GM23338 (cell line): ENCODE measurements around the gene PARP11. TPM values are rescaled to one million over a fixed set of nuclear protein-coding genes. Genes with fewer than 3 reads are reported as not detected.

ENCODE experiments used
- ATAC-seq: fragments of 200-7000 bp; cut with Tn5 transposase; 3 replicates; pipeline ENCODE4 v1.9.1; 2020
- DNase-seq: peaks from one replicate; pipeline ENCODE4 v3.0.0-alpha.2; 2015; ENCODE audit warnings: low spot score
- H2AFZ ChIP-seq: fragments of 200-600 bp; sonication (generic); 2 replicates; pipeline ENCODE4 v1.8.0; 2016; ENCODE audit warnings: antibody characterized with exemption, mild to moderate bottlenecking, moderate library complexity
- H3F3A ChIP-seq: fragments of 200-600 bp; sonication (generic); replicated peaks from 2 replicates; pipeline ENCODE4 v1.8.0; 2017; ENCODE audit warnings: antibody characterized with exemption, mixed run types, low read depth
- H3K27ac ChIP-seq: fragments of 200-600 bp; sonication (generic); 2 replicates; pipeline ENCODE4 v1.6.1; 2016; ENCODE audit warnings: low read depth
- H3K27me3 ChIP-seq: fragments of 200-600 bp; sonication (generic); 2 replicates; pipeline ENCODE4 v1.8.0; 2016; ENCODE audit warnings: mild to moderate bottlenecking, mixed run types, moderate library complexity; ENCODE audit not compliant: insufficient read depth
- H3K36me3 ChIP-seq: fragments of 200-600 bp; sonication (generic); 2 replicates; pipeline ENCODE4 v1.8.0; 2016; ENCODE audit warnings: mild to moderate bottlenecking; ENCODE audit not compliant: insufficient read depth
- H3K4me1 ChIP-seq: fragments of 200-600 bp; sonication (generic); 2 replicates; pipeline ENCODE4 v1.8.0; 2016; ENCODE audit warnings: mild to moderate bottlenecking, moderate library complexity; ENCODE audit not compliant: insufficient read depth
- H3K4me2 ChIP-seq: fragments of 200-600 bp; sonication (generic); 2 replicates; pipeline ENCODE4 v1.7.1; 2017; ENCODE audit warnings: mixed run types
- H3K4me3 ChIP-seq: fragments of 200-600 bp; sonication (generic); 2 replicates; pipeline ENCODE4 v1.6.1; 2016; ENCODE audit warnings: mixed run types
- H3K79me2 ChIP-seq: fragments of 200-600 bp; sonication (generic); replicated peaks from 2 replicates; pipeline ENCODE4 v1.8.0; 2017; ENCODE audit warnings: mild to moderate bottlenecking; ENCODE audit not compliant: insufficient read depth
- H3K9me2 ChIP-seq: fragments of 200-600 bp; sonication (generic); 2 replicates; pipeline ENCODE4 v1.8.0; 2017; ENCODE audit not compliant: insufficient read depth
- H4K20me1 ChIP-seq: fragments of 200-600 bp; sonication (generic); replicated peaks from 2 replicates; pipeline ENCODE4 v1.8.0; 2017; ENCODE audit warnings: mild to moderate bottlenecking; ENCODE audit not compliant: insufficient read depth
- H3K27ac Mint-ChIP-seq: 2 replicates; pipeline ENCODE4 v1.8.0; 2020; ENCODE audit warnings: inconsistent platforms, mild to moderate bottlenecking, moderate library complexity, mixed read lengths
- H3K27me3 Mint-ChIP-seq: 3 replicates; pipeline ENCODE4 v1.8.0; 2022; ENCODE audit warnings: low read depth, mild to moderate bottlenecking, moderate library complexity, mixed read lengths, inconsistent platforms; ENCODE audit not compliant: insufficient read depth, poor library complexity
- H3K36me3 Mint-ChIP-seq: 3 replicates; pipeline ENCODE4 v1.8.0; 2021; ENCODE audit warnings: low read depth, mild to moderate bottlenecking, inconsistent platforms, moderate library complexity, mixed read lengths
- H3K4me1 Mint-ChIP-seq: 3 replicates; pipeline ENCODE4 v1.8.0; 2020; ENCODE audit warnings: mild to moderate bottlenecking, inconsistent platforms, mixed read lengths
- H3K4me3 Mint-ChIP-seq: 3 replicates; pipeline ENCODE4 v1.8.0; 2021; ENCODE audit warnings: moderate library complexity, mild to moderate bottlenecking, inconsistent platforms, mixed read lengths
- H3K9me3 Mint-ChIP-seq: 3 replicates; pipeline ENCODE4 v1.8.0; 2020; ENCODE audit warnings: moderate library complexity, mild to moderate bottlenecking, inconsistent platforms, mixed read lengths
- CREB1 ChIP-seq: fragments of 250-450 bp; sonication (Bioruptor Pico); IDR thresholded peaks from 2 replicates; pipeline ENCODE4 v1.5.0; 2020; ENCODE audit warnings: low read depth, mild to moderate bottlenecking, moderate library complexity
- EZH2 ChIP-seq: fragments of 200-600 bp; sonication (generic); IDR thresholded peaks from one replicate; pipeline ENCODE4 v1.8.0; 2017; ENCODE audit warnings: antibody characterized with exemption, mild to moderate bottlenecking, low read depth; ENCODE audit not compliant: unreplicated experiment
- JUNB ChIP-seq: IDR thresholded peaks from one replicate; pipeline ENCODE4 v1.6.1; 2016; ENCODE audit warnings: antibody characterized with exemption; ENCODE audit not compliant: unreplicated experiment
- NANOG ChIP-seq: IDR thresholded peaks from 2 replicates; pipeline ENCODE4 v1.6.1; 2016; ENCODE audit warnings: antibody characterized with exemption, borderline replicate concordance
- STAT1 ChIP-seq: IDR thresholded peaks from one replicate; pipeline ENCODE4 v1.6.1; 2016; ENCODE audit warnings: antibody characterized with exemption; ENCODE audit not compliant: unreplicated experiment
- polyA plus RNA-seq: library from polyadenylated mRNA; unstranded; fragments of >200 nt; fragmentation: Nextera tagmentation; extraction: Ambion mirVana; gene quantifications from 2 replicates; pipeline ENCODE4 v1.2.1, GENCODE V29; 2016
- total RNA-seq: library from RNA; depleted of rRNA; stranded (reverse); fragments of >200 nt; shearing (Covaris generic); gene quantifications from 2 replicates; pipeline ENCODE4 v1.2.3, GENCODE V29; 2014
- TF ChIP-seq, protein P1 (sequence below): fragments of 250-450 bp; sonication (Bioruptor Pico); IDR thresholded peaks from 2 replicates; pipeline ENCODE4 v1.5.0; 2020; ENCODE audit warnings: mild to moderate bottlenecking, moderate library complexity
- TF ChIP-seq, protein P2 (sequence below): IDR thresholded peaks from one replicate; pipeline ENCODE4 v1.6.1; 2018; ENCODE audit warnings: antibody characterized with exemption; ENCODE audit not compliant: unreplicated experiment
- TF ChIP-seq, protein P3 (sequence below), 2 experiments: fragments of 200-600 bp in 1 of 2; sonication (generic) in 1 of 2; conservative IDR thresholded peaks; 2 replicates each; pipeline versions ENCODE4 v1.5.1 to v1.6.1; 2016 to 2017; ENCODE audit warnings: antibody characterized with exemption in 2 of 2, low read depth in 2 of 2, mild to moderate bottlenecking in 2 of 2, moderate library complexity in 1 of 2

Gene PARP11
- total and polyA plus RNA-seq, 2 experiments from 2014 or later = 4.8 to 11.5 TPM

DNA sequence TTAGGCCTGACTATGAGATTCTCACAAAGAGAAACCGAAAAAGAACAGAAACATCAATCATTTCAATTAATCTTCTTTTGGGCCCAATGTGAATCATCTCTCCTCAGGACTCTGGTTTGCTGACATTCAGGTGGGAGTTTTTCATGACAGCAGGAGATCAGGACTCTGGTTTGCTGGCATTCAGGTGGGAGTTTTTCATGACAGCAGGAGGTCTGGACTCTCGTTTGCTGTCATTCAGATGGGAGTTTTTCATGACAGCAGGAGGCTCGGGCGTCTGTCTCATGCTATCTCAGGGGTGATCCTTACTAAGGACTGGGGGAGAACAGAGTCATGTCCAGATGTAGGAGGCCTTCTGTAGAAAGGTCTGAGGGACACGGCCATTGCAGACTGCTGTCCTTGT lies 40.1 kb upstream of the PARP11 start (continued):
- TF ChIP-seq, protein P1, sequence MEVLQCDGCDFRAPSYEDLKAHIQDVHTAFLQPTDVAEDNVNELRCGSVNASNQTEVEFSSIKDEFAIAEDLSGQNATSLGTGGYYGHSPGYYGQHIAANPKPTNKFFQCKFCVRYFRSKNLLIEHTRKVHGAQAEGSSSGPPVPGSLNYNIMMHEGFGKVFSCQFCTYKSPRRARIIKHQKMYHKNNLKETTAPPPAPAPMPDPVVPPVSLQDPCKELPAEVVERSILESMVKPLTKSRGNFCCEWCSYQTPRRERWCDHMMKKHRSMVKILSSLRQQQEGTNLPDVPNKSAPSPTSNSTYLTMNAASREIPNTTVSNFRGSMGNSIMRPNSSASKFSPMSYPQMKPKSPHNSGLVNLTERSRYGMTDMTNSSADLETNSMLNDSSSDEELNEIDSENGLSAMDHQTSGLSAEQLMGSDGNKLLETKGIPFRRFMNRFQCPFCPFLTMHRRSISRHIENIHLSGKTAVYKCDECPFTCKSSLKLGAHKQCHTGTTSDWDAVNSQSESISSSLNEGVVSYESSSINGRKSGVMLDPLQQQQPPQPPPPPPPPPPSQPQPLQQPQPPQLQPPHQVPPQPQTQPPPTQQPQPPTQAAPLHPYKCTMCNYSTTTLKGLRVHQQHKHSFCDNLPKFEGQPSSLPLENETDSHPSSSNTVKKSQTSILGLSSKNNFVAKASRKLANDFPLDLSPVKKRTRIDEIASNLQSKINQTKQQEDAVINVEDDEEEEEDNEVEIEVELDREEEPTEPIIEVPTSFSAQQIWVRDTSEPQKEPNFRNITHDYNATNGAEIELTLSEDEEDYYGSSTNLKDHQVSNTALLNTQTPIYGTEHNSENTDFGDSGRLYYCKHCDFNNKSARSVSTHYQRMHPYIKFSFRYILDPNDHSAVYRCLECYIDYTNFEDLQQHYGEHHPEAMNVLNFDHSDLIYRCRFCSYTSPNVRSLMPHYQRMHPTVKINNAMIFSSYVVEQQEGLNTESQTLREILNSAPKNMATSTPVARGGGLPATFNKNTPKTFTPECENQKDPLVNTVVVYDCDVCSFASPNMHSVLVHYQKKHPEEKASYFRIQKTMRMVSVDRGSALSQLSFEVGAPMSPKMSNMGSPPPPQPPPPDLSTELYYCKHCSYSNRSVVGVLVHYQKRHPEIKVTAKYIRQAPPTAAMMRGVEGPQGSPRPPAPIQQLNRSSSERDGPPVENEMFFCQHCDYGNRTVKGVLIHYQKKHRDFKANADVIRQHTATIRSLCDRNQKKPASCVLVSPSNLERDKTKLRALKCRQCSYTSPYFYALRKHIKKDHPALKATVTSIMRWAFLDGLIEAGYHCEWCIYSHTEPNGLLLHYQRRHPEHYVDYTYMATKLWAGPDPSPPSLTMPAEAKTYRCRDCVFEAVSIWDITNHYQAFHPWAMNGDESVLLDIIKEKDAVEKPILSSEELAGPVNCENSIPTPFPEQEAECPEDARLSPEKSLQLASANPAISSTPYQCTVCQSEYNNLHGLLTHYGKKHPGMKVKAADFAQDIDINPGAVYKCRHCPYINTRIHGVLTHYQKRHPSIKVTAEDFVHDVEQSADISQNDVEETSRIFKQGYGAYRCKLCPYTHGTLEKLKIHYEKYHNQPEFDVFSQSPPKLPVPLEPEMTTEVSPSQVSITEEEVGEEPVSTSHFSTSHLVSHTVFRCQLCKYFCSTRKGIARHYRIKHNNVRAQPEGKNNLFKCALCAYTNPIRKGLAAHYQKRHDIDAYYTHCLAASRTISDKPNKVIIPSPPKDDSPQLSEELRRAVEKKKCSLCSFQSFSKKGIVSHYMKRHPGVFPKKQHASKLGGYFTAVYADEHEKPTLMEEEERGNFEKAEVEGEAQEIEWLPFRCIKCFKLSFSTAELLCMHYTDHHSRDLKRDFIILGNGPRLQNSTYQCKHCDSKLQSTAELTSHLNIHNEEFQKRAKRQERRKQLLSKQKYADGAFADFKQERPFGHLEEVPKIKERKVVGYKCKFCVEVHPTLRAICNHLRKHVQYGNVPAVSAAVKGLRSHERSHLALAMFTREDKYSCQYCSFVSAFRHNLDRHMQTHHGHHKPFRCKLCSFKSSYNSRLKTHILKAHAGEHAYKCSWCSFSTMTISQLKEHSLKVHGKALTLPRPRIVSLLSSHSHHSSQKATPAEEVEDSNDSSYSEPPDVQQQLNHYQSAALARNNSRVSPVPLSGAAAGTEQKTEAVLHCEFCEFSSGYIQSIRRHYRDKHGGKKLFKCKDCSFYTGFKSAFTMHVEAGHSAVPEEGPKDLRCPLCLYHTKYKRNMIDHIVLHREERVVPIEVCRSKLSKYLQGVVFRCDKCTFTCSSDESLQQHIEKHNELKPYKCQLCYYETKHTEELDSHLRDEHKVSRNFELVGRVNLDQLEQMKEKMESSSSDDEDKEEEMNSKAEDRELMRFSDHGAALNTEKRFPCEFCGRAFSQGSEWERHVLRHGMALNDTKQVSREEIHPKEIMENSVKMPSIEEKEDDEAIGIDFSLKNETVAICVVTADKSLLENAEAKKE (CRISPR knock-in tag) = no peak
- no peak for TF ChIP-seq EZH2
- no peak for TF ChIP-seq JUNB

DNA sequence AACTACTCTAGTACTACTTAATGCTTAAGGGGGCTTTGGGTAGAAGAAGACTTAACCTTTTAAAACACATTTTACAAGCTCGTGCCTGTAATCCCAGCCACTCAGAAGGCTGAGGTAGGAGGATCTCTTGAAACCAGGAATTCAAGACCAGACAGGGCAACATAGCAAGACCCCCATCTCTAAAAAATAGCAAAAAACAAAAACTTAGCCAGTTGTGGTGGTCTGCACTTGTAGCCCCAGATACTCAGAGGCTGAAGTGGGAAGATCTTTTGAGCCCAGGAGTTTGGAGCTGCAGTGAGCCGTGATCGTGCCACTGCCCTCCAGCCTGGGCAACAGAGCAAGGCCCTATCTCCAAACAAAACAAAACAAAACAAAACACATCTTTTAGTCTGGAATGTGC lies 39.7 kb upstream of the PARP11 start:
- H3K4me1 ChIP-seq = peaks cover 10% of the 10 kb centered on the region; the same call in 1 of the 2 replicates
- ATAC-seq = no peak
- Mint-ChIP-seq H3K27me3 (peaks cover 4% of the 10 kb centered on the region), H3K27ac (no peak overlapping the region), H3K4me3 (no peak overlapping the region), H3K4me1 (peaks cover 17% of the 10 kb centered on the region), H3K36me3 (peaks cover 6% of the 10 kb centered on the region), H3K9me3 (peaks cover 15% of the 10 kb centered on the region)
- H3K36me3 ChIP-seq = no peaks in the 10 kb centered on the region
- H4K20me1 ChIP-seq = no peaks in the 10 kb centered on the region
- H3K27ac ChIP-seq = no peak overlapping the region
- H3K4me3 ChIP-seq = no peak overlapping the region
- no peak overlapping the region for H3K4me2 ChIP-seq
- no peaks in the 10 kb centered on the region for H3K27me3 ChIP-seq
- H3K79me2 ChIP-seq = no peaks in the 10 kb centered on the region
- DNase-seq = no peak
- no peak overlapping the region for H2AFZ ChIP-seq
- H3K9me2 ChIP-seq = peaks cover 3% of the 10 kb centered on the region; the same call in 1 of the 2 replicates
- H3F3A ChIP-seq = no peaks in the 10 kb centered on the region
- TF ChIP-seq CREB1 (CRISPR knock-in tag) (no peak), STAT1 (no peak), NANOG (no peak)
- TF ChIP-seq, protein P2, sequence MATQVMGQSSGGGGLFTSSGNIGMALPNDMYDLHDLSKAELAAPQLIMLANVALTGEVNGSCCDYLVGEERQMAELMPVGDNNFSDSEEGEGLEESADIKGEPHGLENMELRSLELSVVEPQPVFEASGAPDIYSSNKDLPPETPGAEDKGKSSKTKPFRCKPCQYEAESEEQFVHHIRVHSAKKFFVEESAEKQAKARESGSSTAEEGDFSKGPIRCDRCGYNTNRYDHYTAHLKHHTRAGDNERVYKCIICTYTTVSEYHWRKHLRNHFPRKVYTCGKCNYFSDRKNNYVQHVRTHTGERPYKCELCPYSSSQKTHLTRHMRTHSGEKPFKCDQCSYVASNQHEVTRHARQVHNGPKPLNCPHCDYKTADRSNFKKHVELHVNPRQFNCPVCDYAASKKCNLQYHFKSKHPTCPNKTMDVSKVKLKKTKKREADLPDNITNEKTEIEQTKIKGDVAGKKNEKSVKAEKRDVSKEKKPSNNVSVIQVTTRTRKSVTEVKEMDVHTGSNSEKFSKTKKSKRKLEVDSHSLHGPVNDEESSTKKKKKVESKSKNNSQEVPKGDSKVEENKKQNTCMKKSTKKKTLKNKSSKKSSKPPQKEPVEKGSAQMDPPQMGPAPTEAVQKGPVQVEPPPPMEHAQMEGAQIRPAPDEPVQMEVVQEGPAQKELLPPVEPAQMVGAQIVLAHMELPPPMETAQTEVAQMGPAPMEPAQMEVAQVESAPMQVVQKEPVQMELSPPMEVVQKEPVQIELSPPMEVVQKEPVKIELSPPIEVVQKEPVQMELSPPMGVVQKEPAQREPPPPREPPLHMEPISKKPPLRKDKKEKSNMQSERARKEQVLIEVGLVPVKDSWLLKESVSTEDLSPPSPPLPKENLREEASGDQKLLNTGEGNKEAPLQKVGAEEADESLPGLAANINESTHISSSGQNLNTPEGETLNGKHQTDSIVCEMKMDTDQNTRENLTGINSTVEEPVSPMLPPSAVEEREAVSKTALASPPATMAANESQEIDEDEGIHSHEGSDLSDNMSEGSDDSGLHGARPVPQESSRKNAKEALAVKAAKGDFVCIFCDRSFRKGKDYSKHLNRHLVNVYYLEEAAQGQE = no peak
- TF ChIP-seq, protein P3, sequence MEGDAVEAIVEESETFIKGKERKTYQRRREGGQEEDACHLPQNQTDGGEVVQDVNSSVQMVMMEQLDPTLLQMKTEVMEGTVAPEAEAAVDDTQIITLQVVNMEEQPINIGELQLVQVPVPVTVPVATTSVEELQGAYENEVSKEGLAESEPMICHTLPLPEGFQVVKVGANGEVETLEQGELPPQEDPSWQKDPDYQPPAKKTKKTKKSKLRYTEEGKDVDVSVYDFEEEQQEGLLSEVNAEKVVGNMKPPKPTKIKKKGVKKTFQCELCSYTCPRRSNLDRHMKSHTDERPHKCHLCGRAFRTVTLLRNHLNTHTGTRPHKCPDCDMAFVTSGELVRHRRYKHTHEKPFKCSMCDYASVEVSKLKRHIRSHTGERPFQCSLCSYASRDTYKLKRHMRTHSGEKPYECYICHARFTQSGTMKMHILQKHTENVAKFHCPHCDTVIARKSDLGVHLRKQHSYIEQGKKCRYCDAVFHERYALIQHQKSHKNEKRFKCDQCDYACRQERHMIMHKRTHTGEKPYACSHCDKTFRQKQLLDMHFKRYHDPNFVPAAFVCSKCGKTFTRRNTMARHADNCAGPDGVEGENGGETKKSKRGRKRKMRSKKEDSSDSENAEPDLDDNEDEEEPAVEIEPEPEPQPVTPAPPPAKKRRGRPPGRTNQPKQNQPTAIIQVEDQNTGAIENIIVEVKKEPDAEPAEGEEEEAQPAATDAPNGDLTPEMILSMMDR (conservative IDR thresholded peaks at IDR 0.05; ENCODE audit: low read depth in 2 of 2) = no peak
